Brain microvascular endothelial cell (primary cell): Measurements from ENCODE around the gene RNF157.
"Not testable (repeated sequence)": the region's sequence is repeated elsewhere in the genome, so short reads cannot be mapped to it uniquely, and the experiment has no call there.

ENCODE experiments used
- DNase-seq: peaks from one replicate; pipeline ENCODE4 v3.0.0-alpha.2; 2020
- H3K27ac ChIP-seq: fragments of 250-450 bp; sonication (Bioruptor Pico); 2 replicates; pipeline ENCODE4 v1.5.1; 2020; ENCODE audit warnings: mild to moderate bottlenecking, moderate library complexity
- H3K27me3 ChIP-seq: fragments of 250-450 bp; sonication (Bioruptor Pico); replicated peaks from 2 replicates; pipeline ENCODE4 v1.5.1; 2020; ENCODE audit warnings: mild to moderate bottlenecking
- H3K36me3 ChIP-seq: fragments of 250-450 bp; sonication (Bioruptor Pico); replicated peaks from 2 replicates; pipeline ENCODE4 v1.5.1; 2020; ENCODE audit warnings: mild to moderate bottlenecking
- H3K4me3 ChIP-seq: 2 replicates; pipeline ENCODE4 v1.5.1; 2011; ENCODE audit warnings: low read depth, mild to moderate bottlenecking, control low read depth, low read length, moderate library complexity
- in situ Hi-C: cut with HindIII; loops from 2 replicates; pipeline ENCODE4 v1.10.0; 2017; ENCODE audit warnings: low sequenced_read_pairs, low pct_ligation_motif_present
- TF ChIP-seq, protein P1 (sequence below): IDR thresholded peaks from 2 replicates; pipeline ENCODE4 v1.5.1; 2011; ENCODE audit warnings: low read depth, mild to moderate bottlenecking, moderate library complexity, low read length, control low read depth, inconsistent platforms; ENCODE audit errors: missing control alignments

Gene RNF157

DNA sequence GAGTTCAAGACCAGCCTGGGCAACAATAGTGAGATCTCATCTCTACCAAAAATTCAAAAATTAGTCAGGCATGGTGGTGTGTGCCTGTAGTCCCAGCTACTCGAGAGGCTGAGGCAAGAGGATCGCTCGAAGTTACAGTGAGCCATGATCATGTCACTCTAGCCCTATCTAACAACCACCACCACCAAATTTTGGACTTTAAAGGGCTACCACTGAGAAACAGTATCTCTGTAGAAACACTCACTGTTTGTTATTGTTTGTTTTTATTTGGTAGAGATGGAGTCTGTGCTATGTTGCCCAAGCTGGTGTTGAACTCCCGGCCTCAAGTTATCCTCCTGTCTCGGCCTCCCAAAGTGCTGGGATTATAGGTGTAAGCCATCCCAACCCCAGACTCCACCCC is 23.6 kb upstream of the RNF157 start:
- Histone ChIP-seq H3K4me3 (no peak overlapping the region), H3K36me3 (peaks cover 2% of the 10 kb centered on the region), H3K27ac (peak overlapping the region; percentile 83), H3K27me3 (no peaks in the 10 kb centered on the region)
- TF ChIP-seq, protein P1, sequence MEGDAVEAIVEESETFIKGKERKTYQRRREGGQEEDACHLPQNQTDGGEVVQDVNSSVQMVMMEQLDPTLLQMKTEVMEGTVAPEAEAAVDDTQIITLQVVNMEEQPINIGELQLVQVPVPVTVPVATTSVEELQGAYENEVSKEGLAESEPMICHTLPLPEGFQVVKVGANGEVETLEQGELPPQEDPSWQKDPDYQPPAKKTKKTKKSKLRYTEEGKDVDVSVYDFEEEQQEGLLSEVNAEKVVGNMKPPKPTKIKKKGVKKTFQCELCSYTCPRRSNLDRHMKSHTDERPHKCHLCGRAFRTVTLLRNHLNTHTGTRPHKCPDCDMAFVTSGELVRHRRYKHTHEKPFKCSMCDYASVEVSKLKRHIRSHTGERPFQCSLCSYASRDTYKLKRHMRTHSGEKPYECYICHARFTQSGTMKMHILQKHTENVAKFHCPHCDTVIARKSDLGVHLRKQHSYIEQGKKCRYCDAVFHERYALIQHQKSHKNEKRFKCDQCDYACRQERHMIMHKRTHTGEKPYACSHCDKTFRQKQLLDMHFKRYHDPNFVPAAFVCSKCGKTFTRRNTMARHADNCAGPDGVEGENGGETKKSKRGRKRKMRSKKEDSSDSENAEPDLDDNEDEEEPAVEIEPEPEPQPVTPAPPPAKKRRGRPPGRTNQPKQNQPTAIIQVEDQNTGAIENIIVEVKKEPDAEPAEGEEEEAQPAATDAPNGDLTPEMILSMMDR, result no peak
- no peak for DNase-seq
- in situ Hi-C loops, result loop anchor here (25.0 kb wide), 1 partner anchor 102 kb away; no protein-coding TSS in a partner anchor

DNA sequence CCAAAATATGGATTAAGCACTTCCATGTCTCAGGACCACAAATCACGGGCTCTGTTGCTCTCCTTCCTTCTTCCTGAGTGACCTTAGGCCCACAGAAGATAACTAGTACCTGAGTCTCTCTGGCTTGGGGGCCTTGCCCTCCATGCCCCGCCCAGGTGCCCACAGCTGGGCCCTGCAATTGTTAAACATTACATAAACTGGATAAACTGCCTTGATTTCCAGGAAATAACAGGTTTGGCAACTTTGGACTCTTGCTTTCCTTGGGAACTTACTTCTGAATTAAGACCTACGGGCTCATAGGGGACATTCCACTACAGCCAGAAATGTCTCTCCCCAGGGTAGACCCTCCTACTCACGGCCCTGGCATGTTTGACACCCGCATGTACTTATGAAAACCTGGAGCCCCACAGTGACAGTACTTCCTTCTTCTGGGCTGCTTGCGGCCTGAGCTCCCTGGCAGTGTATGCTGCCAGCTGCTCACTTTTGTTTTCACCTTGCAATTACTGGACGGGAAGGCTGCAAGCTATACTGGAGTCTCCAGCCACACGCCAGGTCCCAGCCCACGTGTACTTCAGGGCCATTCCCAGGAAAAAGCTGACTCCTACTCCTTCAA is 22.5 kb upstream of the RNF157 start:
- in situ Hi-C loops, result loop anchor here (25.0 kb wide), 1 partner anchor 101 kb away; no protein-coding TSS in a partner anchor
- Histone ChIP-seq H3K27ac (no peak overlapping the region), H3K27me3 (no peaks in the 10 kb centered on the region), H3K36me3 (peaks cover under 1% of the 10 kb centered on the region), H3K4me3 (no peak overlapping the region)
- no peak for DNase-seq
- TF ChIP-seq, protein P1, result no peak

DNA sequence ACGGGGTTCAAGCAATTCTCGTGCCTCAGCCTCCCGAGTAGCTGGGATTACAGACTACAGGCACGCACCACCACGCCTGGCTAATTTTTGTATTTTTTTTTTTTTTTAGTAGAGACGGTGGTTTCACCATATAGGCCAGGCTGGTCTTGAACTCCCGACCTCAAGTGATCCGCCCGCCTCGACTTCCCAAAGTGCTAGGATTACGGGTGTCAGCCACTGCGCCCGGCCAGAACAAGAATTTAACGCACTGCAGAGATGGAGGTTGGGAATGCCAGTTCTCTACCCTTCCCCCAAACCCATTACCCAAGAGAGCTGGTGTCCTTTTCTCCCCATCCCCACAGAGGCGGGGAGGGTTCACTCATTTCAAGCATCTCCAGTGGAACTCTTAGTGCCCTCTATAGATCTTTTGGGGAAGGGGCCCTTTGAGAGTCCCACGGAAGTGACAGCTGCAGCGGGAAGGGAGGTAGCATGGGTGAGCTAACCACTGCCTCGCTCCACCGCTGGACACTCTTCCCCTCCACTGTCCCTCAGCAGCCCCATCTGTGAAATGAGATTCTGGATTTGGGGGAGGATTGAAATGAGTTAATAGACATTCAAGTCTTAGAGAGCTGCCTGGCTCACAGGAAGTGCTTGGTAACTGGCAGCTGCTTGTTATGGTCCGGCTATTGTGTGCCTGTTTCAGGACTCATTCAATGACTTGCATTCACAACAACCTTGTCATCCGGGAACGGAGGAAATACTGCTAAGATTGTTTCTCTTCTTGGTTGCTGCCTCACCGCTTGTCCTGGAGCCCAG is 21.3 kb upstream of the RNF157 start:
- in situ Hi-C loops, result loop anchor here (25.0 kb wide), 1 partner anchor 99 kb away; no protein-coding TSS in a partner anchor
- no peaks in the 10 kb centered on the region for H3K27me3 ChIP-seq
- H3K4me3 ChIP-seq, result no peak overlapping the region
- H3K27ac ChIP-seq, result no peak overlapping the region
- peak; percentile 49 for DNase-seq
- TF ChIP-seq, protein P1, result no peak
- no peaks in the 10 kb centered on the region for H3K36me3 ChIP-seq

DNA sequence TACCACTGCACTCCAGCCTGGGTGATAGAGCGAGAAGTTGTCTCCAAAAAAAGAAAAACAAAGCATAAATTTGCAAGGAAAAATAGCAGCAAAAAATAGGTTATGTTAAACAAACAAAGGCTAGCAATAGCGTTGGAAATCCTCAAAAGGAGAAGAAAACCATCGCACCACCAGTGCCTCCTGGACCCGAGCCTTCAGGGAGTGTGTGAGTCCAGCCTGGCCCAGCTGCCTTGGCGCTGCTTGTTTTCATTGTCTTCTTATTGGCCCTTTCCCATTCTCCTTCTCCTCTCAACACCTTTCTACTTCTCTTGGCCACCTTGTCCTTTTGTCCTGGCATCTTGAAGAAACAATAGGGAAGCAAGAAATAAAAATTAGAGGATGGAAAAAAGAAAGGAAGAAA is 20.4 kb upstream of the RNF157 start:
- TF ChIP-seq, protein P1, result no peak
- Histone ChIP-seq H3K27me3 (no peaks in the 10 kb centered on the region), H3K27ac (no peak overlapping the region), H3K36me3 (no peaks in the 10 kb centered on the region), H3K4me3 (no peak overlapping the region)
- DNase-seq, result no peak
- in situ Hi-C loops, result loop anchor here (25.0 kb wide), 1 partner anchor 98 kb away; no protein-coding TSS in a partner anchor

DNA sequence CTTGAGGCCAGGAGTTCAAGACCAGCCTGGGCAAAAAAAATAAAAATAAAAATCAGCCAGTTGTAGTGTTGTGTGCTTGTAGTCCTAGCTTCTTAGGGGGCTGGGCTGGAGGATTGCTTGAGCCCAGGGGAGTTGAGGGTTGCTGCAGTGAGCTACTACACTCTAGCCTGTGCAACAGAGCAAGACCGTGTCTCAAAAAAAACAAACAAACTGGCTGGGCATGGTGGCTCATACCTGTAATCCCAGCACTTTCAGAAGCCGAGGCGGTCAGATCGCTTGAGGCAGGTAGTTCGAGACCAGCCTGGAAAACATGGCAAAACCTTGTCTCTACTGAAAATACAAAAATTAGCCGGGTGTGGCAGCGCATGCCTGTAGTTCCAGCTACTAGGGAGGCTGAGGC is 19.9 kb upstream of the RNF157 start:
- Histone ChIP-seq H3K27ac (no peak overlapping the region), H3K4me3 (no peak overlapping the region), H3K36me3 (no peaks in the 10 kb centered on the region), H3K27me3 (no peaks in the 10 kb centered on the region)
- TF ChIP-seq, protein P1, result no peak
- in situ Hi-C loops, result loop anchor here (25.0 kb wide), 1 partner anchor 98 kb away; no protein-coding TSS in a partner anchor
- no peak for DNase-seq

DNA sequence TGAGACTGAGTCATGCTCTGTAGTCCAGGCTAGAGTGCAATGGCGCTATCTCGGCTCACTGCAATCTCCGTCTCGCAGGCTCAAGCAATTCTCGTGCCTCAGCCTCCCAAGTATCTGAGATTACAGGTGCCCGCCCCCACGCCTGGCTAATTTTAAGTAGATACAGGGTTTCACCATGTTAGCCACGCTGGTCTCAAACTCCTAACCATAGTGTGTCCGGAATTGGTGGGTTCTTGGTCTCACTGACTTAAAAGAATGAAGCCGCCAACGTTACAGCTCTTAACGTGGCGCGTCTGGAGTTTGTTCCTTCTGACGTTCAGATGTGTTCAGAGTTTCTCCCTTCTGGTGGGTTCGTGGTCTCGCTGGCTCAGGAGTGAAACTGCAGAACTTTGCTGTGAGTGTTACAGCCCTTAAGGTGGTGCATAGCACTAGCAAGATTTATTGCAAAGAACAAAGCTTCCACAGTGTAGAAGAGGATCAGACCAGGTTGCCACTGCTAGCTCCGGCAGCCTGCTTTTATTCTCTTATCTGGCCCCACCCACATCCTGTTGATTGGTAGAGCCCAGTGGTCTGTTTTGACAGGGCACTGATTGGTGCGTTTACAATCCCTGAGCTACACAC is 16.2 kb upstream of the RNF157 start:
- H3K4me3 ChIP-seq, H3K36me3 ChIP-seq, H3K27me3 ChIP-seq, H3K27ac ChIP-seq, DNase-seq: not testable (repeated sequence)
- in situ Hi-C loops, result loop anchor here (25.0 kb wide), 1 partner anchor 94 kb away; no protein-coding TSS in a partner anchor
